GM23338 (cell line): ENCODE data around the gene ZDHHC16. TPM values are rescaled to one million over a fixed set of nuclear protein-coding genes. Genes with fewer than 3 reads are reported as not detected.
A peak's percentile ranks its signal among the peaks of the same experiment; 100 is the strongest.

Source experiments
- ATAC-seq: fragments of 200-7000 bp; cut with Tn5 transposase; 3 replicates; pipeline ENCODE4 v1.9.1; 2020
- DNase-seq: peaks from one replicate; pipeline ENCODE4 v3.0.0-alpha.2; 2015; ENCODE audit warnings: low spot score
- H2AFZ ChIP-seq: fragments of 200-600 bp; sonication (generic); 2 replicates; pipeline ENCODE4 v1.8.0; 2016; ENCODE audit warnings: antibody characterized with exemption, mild to moderate bottlenecking, moderate library complexity
- H3F3A ChIP-seq: fragments of 200-600 bp; sonication (generic); replicated peaks from 2 replicates; pipeline ENCODE4 v1.8.0; 2017; ENCODE audit warnings: antibody characterized with exemption, mixed run types, low read depth
- H3K27ac ChIP-seq: fragments of 200-600 bp; sonication (generic); 2 replicates; pipeline ENCODE4 v1.6.1; 2016; ENCODE audit warnings: low read depth
- H3K27me3 ChIP-seq: fragments of 200-600 bp; sonication (generic); 2 replicates; pipeline ENCODE4 v1.8.0; 2016; ENCODE audit warnings: mild to moderate bottlenecking, mixed run types, moderate library complexity; ENCODE audit not compliant: insufficient read depth
- H3K36me3 ChIP-seq: fragments of 200-600 bp; sonication (generic); 2 replicates; pipeline ENCODE4 v1.8.0; 2016; ENCODE audit warnings: mild to moderate bottlenecking; ENCODE audit not compliant: insufficient read depth
- H3K4me1 ChIP-seq: fragments of 200-600 bp; sonication (generic); 2 replicates; pipeline ENCODE4 v1.8.0; 2016; ENCODE audit warnings: mild to moderate bottlenecking, moderate library complexity; ENCODE audit not compliant: insufficient read depth
- H3K4me2 ChIP-seq: fragments of 200-600 bp; sonication (generic); 2 replicates; pipeline ENCODE4 v1.7.1; 2017; ENCODE audit warnings: mixed run types
- H3K4me3 ChIP-seq: fragments of 200-600 bp; sonication (generic); 2 replicates; pipeline ENCODE4 v1.6.1; 2016; ENCODE audit warnings: mixed run types
- H3K79me2 ChIP-seq: fragments of 200-600 bp; sonication (generic); replicated peaks from 2 replicates; pipeline ENCODE4 v1.8.0; 2017; ENCODE audit warnings: mild to moderate bottlenecking; ENCODE audit not compliant: insufficient read depth
- H3K9me2 ChIP-seq: fragments of 200-600 bp; sonication (generic); 2 replicates; pipeline ENCODE4 v1.8.0; 2017; ENCODE audit not compliant: insufficient read depth
- H4K20me1 ChIP-seq: fragments of 200-600 bp; sonication (generic); replicated peaks from 2 replicates; pipeline ENCODE4 v1.8.0; 2017; ENCODE audit warnings: mild to moderate bottlenecking; ENCODE audit not compliant: insufficient read depth
- H3K27ac Mint-ChIP-seq: 2 replicates; pipeline ENCODE4 v1.8.0; 2020; ENCODE audit warnings: inconsistent platforms, mild to moderate bottlenecking, moderate library complexity, mixed read lengths
- H3K27me3 Mint-ChIP-seq: 3 replicates; pipeline ENCODE4 v1.8.0; 2022; ENCODE audit warnings: low read depth, mild to moderate bottlenecking, moderate library complexity, mixed read lengths, inconsistent platforms; ENCODE audit not compliant: insufficient read depth, poor library complexity
- H3K36me3 Mint-ChIP-seq: 3 replicates; pipeline ENCODE4 v1.8.0; 2021; ENCODE audit warnings: low read depth, mild to moderate bottlenecking, inconsistent platforms, moderate library complexity, mixed read lengths
- H3K4me1 Mint-ChIP-seq: 3 replicates; pipeline ENCODE4 v1.8.0; 2020; ENCODE audit warnings: mild to moderate bottlenecking, inconsistent platforms, mixed read lengths
- H3K4me3 Mint-ChIP-seq: 3 replicates; pipeline ENCODE4 v1.8.0; 2021; ENCODE audit warnings: moderate library complexity, mild to moderate bottlenecking, inconsistent platforms, mixed read lengths
- H3K9me3 Mint-ChIP-seq: 3 replicates; pipeline ENCODE4 v1.8.0; 2020; ENCODE audit warnings: moderate library complexity, mild to moderate bottlenecking, inconsistent platforms, mixed read lengths
- CTCF ChIP-seq, 2 experiments: fragments of 200-600 bp in 1 of 2; sonication (generic) in 1 of 2; conservative IDR thresholded peaks; 2 replicates each; pipeline versions ENCODE4 v1.5.1 to v1.6.1; 2016 to 2017; ENCODE audit warnings: antibody characterized with exemption in 2 of 2, low read depth in 2 of 2, mild to moderate bottlenecking in 2 of 2, moderate library complexity in 1 of 2
- EZH2 ChIP-seq: fragments of 200-600 bp; sonication (generic); IDR thresholded peaks from one replicate; pipeline ENCODE4 v1.8.0; 2017; ENCODE audit warnings: antibody characterized with exemption, mild to moderate bottlenecking, low read depth; ENCODE audit not compliant: unreplicated experiment
- EZH2phosphoT487 ChIP-seq: fragments of 200-600 bp; sonication (generic); IDR thresholded peaks from one replicate; pipeline ENCODE4 v1.8.1; 2018; ENCODE audit warnings: antibody characterized with exemption; ENCODE audit not compliant: unreplicated experiment
- NANOG ChIP-seq: IDR thresholded peaks from 2 replicates; pipeline ENCODE4 v1.6.1; 2016; ENCODE audit warnings: antibody characterized with exemption, borderline replicate concordance
- POLR2AphosphoS5 ChIP-seq: IDR thresholded peaks from 2 replicates; pipeline ENCODE4 v1.6.1; 2016; ENCODE audit warnings: antibody characterized with exemption, low read depth
- REST ChIP-seq: IDR thresholded peaks from one replicate; pipeline ENCODE4 v1.6.1; 2018; ENCODE audit warnings: antibody characterized with exemption; ENCODE audit not compliant: unreplicated experiment
- STAT1 ChIP-seq: IDR thresholded peaks from one replicate; pipeline ENCODE4 v1.6.1; 2016; ENCODE audit warnings: antibody characterized with exemption; ENCODE audit not compliant: unreplicated experiment
- polyA plus RNA-seq: library from polyadenylated mRNA; unstranded; fragments of >200 nt; fragmentation: Nextera tagmentation; extraction: Ambion mirVana; gene quantifications from 2 replicates; pipeline ENCODE4 v1.2.1, GENCODE V29; 2016
- total RNA-seq: library from RNA; depleted of rRNA; stranded (reverse); fragments of >200 nt; shearing (Covaris generic); gene quantifications from 2 replicates; pipeline ENCODE4 v1.2.3, GENCODE V29; 2014

ZDHHC16 gene
- total and polyA plus RNA-seq, 2 experiments from 2014 or later: 35.1 to 58.2 TPM

DNA sequence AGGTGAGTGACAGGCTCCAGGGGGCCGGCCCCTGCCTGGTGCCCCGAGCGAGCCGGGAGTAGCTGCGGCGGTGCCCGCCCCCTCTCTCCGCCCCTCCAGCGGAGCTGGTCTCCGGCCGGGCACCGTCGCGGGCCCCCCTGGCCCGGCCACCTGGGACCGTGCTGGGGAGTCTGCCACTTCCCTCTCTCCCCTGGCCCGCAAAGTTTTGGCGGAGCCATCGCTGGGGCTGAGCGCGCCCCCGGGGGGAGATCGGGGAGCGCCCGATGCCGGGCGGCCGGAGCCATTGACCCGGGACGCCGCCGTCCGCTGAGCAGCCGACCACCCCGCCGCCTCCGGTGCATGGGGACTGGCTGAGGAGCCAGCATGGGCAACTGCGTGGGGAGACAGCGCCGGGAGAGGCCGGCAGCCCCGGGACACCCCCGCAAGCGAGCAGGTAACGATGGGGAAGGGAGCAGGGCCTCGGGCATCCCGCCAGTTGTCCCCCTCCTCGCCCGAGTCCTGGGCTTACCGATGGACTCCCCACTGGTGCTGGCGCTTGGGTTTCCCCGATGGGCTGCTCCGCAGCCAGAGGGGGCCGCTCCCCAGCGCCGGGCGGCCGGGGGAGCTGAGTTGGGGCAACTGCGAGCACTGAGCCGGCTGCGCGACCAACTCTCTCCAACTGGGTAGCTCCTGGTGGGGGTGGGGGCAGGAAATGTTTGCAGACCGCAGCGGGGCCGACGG, 53.0 kb downstream of the ZDHHC16 start, which contains the start of gene UBTD1:
Gene UBTD1 (plus strand): TSS at position 84 of the 720 bp plus-strand sequence. CDS start 280 bp downstream, at position 364.
- no peak for TF ChIP-seq STAT1
- peak; percentile 44; the same call in 1 of the 2 replicates for TF ChIP-seq POLR2AphosphoS5
- TF ChIP-seq EZH2: no peak
- TF ChIP-seq REST: no peak
- no peak for TF ChIP-seq NANOG
- H3K27me3 Mint-ChIP-seq: peaks cover 22% of the 10 kb centered on the region
- H3K27me3 ChIP-seq: peaks cover 18% of the 10 kb centered on the region
- peak; percentile 67 for DNase-seq
- peak; percentile 87 for ATAC-seq
- H3K4me1 Mint-ChIP-seq: peaks cover 47% of the 10 kb centered on the region
- H3K27ac ChIP-seq: peak within 1 kb of the TSS; percentile 97
- peak within 1 kb of the TSS; percentile 82 for H3K27ac Mint-ChIP-seq
- H3K79me2 ChIP-seq: peaks cover 71% of the 10 kb centered on the region
- H3K4me3 Mint-ChIP-seq: peak within 1 kb of the TSS; percentile 83
- H3K4me2 ChIP-seq: peak within 1 kb of the TSS; percentile 94
- H3K36me3 Mint-ChIP-seq: no peaks in the 10 kb centered on the region; the same call in 1 of the 3 replicates
- H3K9me2 ChIP-seq: no peaks in the 10 kb centered on the region
- H3K4me3 ChIP-seq: peak within 1 kb of the TSS; percentile 99
- H3K4me1 ChIP-seq: peaks cover 47% of the 10 kb centered on the region
- peak within 1 kb of the TSS; percentile 96 for H2AFZ ChIP-seq
- H3F3A ChIP-seq: peaks cover 14% of the 10 kb centered on the region; the same call in 1 of the 2 replicates
- H3K9me3 Mint-ChIP-seq: no peaks in the 10 kb centered on the region; the same call in 2 of the 3 replicates
- no peaks in the 10 kb centered on the region for H3K36me3 ChIP-seq
- H4K20me1 ChIP-seq: peaks cover 57% of the 10 kb centered on the region

DNA sequence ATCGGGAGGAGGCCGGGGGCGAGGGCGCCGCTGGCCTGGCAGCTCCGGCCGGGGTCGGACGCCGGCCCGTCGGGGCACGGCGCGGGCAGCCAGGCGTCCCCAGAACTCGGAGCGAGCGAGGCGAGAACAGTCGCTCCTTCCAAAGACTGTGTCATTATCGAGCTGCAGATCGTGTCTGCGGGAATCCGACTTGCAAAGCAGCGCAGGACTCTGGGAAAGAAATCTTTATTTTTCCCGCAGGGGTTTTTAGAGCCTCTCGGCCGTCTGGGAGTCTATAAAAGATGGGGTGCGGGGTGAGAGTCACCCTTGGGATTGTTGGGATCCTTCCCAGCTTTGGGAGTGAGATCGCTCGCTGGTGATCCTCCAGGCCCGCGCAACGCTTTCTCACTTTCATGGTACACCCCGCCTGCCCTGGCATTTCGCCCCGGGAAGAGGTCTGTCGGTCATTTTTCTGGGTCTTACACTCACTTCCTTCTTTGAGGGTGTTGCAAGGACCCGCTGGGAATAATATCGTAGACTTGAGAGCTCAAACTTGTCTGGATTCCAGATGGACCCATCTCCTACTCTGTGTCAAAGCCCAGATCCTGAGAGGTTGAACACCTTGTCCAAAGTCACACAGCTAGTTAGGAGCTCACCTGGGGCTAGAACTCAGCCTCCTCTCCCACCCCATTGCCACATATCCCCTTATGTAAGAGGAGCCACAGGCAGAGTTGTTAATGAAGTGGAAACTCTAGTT, 53.8 kb downstream of the ZDHHC16 start:
- Histone ChIP-seq H3K4me1 (peaks cover 40% of the 10 kb centered on the region), H3K27ac (no peak overlapping the region), H3K79me2 (peaks cover 67% of the 10 kb centered on the region), H2AFZ (no peak overlapping the region; the same call in 1 of the 2 replicates), H3K9me2 (no peaks in the 10 kb centered on the region), H3F3A (peaks cover 14% of the 10 kb centered on the region; the same call in 1 of the 2 replicates), H3K4me3 (peak overlapping the region; percentile 99), H3K36me3 (no peaks in the 10 kb centered on the region), H3K27me3 (peaks cover 18% of the 10 kb centered on the region), H4K20me1 (peaks cover 50% of the 10 kb centered on the region), H3K4me2 (peak overlapping the region; percentile 94)
- DNase-seq (peak; percentile 35), ATAC-seq (no peak)
- Mint-ChIP-seq H3K27ac (no peak overlapping the region), H3K9me3 (no peaks in the 10 kb centered on the region; the same call in 2 of the 3 replicates), H3K27me3 (peaks cover 22% of the 10 kb centered on the region), H3K4me3 (peak overlapping the region; percentile 79), H3K36me3 (no peaks in the 10 kb centered on the region; the same call in 2 of the 3 replicates), H3K4me1 (peaks cover 40% of the 10 kb centered on the region)
- TF ChIP-seq EZH2phosphoT487: no peak
- no peak for TF ChIP-seq CTCF (conservative IDR thresholded peaks at IDR 0.05; ENCODE audit: low read depth in 2 of 2)
- TF ChIP-seq EZH2: no peak
- no peak for TF ChIP-seq NANOG
